Loucy (cell line): ENCODE results near the gene SOBP.

Source experiments
- CTCF ChIP-seq: fragments of 200-600 bp; sonication (generic); conservative IDR thresholded peaks from 2 replicates; pipeline ENCODE4 v1.5.1; 2014; ENCODE audit warnings: mild to moderate bottlenecking, antibody characterized with exemption, low read length
- EZH2phosphoT487 ChIP-seq: fragments of 200-600 bp; IDR thresholded peaks from 2 replicates; pipeline ENCODE4 v1.6.1; 2018; ENCODE audit warnings: antibody characterized with exemption, mild to moderate bottlenecking, moderate library complexity, borderline replicate concordance

- TF ChIP-seq CTCF = no peak
- TF ChIP-seq EZH2phosphoT487 = no peak
Observed at GRCh38 chr6:107572886-107573285, 83.0 kb downstream of the SOBP start.
